GM19452 (cell line): ENCODE data around the gene ANKRD13D.

ENCODE experiments used
- ATAC-seq: cut with Tn5 transposase; IDR thresholded peaks from one replicate; pipeline ENCODE4 v1.9.1; 2021; ENCODE audit not compliant: unreplicated experiment

The ANKRD13D gene

DNA sequence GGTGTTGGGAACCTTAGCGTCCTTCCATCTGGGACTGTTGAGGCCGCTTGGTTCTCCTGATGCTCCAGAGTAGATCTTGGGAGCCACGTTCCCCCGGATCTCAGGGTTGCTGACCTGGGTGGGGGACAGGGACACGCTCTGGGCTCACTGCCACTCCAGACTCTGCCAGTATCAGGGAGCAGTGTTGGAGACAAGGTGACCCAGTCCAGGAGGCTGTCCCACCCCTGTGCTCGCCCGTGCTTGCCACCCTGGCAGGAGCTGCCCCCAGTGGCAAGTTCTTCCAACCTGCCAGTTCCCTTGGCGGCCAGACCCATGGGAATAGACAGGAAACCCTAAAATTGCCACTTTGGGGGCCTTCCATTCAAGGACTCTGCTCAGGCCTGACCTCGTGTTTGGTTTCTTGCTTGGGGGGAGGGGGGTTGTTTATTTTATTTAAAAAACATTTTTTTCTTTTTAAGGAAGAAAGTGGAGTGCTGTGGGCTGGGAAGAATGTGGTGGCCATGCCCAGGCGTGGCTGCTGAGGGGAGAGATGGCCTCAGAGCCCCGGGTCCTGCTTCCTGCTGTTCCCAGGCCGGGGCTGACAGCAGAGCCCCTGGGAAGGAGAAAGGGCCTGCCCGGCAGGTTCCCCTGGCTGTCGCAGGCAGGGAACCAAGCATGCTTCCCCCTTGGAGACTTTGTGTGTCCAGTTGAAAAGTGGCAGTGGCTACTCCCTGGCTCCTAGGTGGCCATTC, 15.7 kb upstream of the ANKRD13D start:
- ATAC-seq: no peak

GRCh38 chr11:67274768-67275605, 14.1 kb upstream of the ANKRD13D start:
- no peak for ATAC-seq

- no peak for ATAC-seq
Measured at GRCh38 chr11:67275606-67276409, 13.3 kb upstream of the ANKRD13D start.

DNA sequence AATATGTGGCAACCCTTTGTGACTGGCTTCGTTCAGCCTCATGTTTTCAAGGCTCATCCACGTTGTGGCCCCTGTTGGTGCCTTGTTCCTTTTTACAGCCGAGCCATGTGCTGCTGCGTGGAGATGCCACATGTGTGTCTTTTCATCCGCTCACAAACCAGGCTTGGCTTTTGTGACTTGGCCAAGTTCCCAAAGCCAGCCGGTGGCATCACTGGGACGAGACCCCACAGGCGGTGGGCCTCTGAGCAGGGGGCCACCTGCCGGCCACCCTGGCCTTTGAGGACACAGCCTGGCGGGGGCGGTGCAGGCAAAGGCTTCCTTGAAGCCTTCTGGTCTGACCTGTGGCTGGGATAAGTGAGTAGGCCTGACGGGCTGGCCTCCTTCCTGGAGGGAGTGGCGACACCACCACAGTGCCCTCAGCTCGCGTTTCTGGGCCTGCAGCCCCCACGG, 12.3 kb upstream of the ANKRD13D start:
- ATAC-seq: no peak

- ATAC-seq: peak; percentile 77
Measured at GRCh38 chr11:67277231-67277961, 11.7 kb upstream of the ANKRD13D start.

DNA sequence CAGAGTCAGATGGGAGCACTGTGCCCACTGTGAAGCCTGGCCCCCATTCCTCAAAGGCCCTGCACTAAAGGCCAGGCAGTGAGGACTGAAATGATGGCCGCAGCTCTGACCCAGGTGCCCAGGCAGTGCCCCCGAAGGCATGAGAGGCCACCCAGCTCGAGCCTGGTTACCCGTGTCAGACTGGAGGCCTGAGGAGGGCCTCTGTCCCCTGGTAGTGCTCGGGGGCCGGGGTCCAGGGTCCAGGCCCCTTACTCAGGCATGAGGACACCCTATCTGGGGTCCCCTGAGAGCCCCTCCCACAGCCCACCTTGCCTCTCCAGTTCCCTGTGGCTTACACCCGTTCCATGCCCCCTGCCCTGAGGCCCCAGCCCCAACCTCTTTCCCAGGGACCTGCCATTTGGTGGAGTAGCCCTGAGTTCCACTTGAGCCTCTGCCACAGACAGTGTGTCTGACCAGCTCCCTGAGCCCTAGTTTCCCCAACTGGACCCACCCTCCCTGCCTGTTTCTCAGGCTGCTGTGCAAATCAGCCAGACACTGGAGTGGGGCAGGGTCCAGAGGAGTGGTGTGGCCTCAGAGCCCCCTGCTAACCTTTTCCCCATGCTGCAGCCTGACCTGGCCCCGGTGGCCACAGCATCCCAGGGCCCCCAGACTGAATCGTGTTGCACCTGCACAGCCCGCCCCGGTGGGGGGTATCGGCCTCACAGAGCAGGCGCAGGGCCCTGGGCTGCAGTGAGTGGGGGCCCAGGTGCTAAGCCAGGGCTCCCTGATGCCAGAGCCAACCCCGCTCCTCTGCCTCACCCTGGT, 10.8 kb upstream of the ANKRD13D start:
- ATAC-seq: no peak

- no peak for ATAC-seq
Measured at GRCh38 chr11:67278939-67279588, 10.0 kb upstream of the ANKRD13D start.

GRCh38 chr11:67279589-67280340, 9.3 kb upstream of the ANKRD13D start:
- ATAC-seq: no peak

DNA sequence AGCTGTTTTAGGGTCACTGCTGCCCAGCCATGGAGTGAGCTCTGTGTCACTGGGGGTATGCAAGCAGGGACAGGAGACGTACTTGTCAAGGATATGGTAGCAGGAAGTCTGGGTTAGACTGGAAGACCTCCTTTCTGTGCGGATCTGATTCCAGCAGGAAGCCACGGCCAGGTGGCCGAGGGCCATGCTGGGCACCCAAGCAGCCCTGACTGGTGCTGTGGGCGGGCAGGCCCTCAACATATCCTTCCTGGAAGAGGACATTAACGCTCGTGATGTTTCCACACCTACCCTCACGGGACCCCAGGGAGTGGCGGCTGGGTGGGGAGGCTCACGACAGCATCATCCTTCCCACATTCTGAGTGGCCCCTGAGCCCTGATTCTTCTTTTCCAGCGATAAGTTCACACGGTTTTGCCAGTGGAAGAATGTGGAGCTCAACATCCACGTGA, 8.7 kb upstream of the ANKRD13D start:
- ATAC-seq: no peak

- no peak for ATAC-seq
Measured at GRCh38 chr11:67280788-67281551, 8.1 kb upstream of the ANKRD13D start.

GRCh38 chr11:67281552-67282150, 7.5 kb upstream of the ANKRD13D start:
- no peak for ATAC-seq

GRCh38 chr11:67282155-67282875, 6.8 kb upstream of the ANKRD13D start:
- no peak for ATAC-seq

GRCh38 chr11:67282876-67283371, 6.2 kb upstream of the ANKRD13D start:
- ATAC-seq: no peak

DNA sequence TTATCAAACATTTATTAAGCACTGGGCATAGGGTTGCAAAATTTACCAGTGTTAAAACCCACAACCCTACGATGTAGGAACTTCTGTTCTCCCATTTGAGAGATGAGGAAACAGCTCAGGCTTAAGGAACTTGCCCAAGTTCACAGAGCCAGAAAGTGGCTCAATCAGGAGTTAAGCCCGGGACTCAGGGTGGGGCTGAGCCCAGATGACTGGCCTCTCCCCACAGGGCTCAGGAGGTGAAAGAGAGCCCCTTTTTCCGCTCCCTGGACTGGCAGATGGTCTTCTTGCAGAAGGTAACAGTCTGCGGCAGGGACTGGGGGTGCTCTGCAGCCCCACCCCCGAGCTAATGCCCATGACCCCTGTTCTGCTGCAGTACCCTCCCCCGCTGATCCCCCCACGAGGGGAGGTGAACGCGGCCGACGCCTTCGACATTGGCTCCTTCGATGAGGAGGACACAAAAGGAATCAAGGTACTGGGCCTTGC, 5.6 kb upstream of the ANKRD13D start:
- ATAC-seq: no peak

GRCh38 chr11:67284811-67285540, 4.1 kb upstream of the ANKRD13D start:
- no peak for ATAC-seq
